Ishikawa (cell line): ENCODE data around the gene RUNX1.

Experiments used
- MAX ChIP-seq: IDR thresholded peaks from 2 replicates; pipeline ENCODE4 v1.6.1; 2012
- RAD21 ChIP-seq: IDR thresholded peaks from 2 replicates; pipeline ENCODE4 v1.6.1; 2012; ENCODE audit warnings: low read depth
- YY1 ChIP-seq: IDR thresholded peaks from 2 replicates; pipeline ENCODE4 v1.6.1; 2012; ENCODE audit warnings: low read depth
- ZBTB7A ChIP-seq: IDR thresholded peaks from 2 replicates; pipeline ENCODE4 v1.6.1; 2012; ENCODE audit warnings: low read depth
- TF ChIP-seq, protein P1 (sequence below): IDR thresholded peaks from 2 replicates; pipeline ENCODE4 v1.6.1; 2012; ENCODE audit warnings: low read depth, mild to moderate bottlenecking

DNA sequence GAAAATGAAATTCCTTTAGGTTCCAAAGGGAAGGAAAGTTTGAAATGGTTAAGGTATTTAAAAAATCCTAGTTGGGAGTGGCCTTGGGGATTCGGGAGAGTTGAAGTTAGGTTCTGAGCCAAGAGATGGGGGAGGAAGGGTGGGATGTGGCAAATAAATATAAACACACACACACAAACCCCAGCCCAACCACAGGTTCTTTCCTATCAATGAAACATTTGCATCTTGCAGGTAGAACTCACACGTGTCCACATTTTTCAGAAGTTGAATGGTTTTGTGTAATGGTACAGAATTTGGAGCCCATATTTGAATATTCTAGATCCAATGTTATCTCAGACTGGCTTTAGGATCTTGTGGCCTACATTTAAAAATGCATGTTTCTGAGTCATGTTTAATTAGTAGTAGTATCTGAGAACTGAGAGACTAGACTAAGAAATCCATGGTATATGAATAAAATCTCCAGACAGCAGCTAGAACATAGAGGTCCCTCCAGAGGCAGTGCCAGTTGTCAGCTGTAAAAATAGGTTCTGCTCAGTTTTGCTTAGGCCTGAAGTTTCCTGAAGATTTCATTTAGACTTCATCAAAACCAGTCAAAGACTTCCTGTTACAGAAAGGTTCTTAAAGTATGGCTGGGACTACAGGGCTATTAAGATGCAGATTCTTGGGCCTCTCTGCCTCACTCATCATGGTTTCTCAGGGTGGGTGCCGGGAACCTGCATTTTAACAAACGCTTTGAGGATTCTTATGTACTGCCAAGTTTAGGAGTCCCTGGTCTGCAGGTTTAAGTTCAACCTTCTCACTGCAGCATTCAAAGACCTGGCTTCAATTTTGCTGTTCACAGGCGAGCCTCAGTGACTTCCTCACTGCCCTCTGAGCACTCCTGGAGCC is 21.3 kb downstream of the RUNX1 start:
- TF ChIP-seq ZBTB7A (no peak), RAD21 (no peak), MAX (no peak), YY1 (no peak)
- TF ChIP-seq, protein P1, sequence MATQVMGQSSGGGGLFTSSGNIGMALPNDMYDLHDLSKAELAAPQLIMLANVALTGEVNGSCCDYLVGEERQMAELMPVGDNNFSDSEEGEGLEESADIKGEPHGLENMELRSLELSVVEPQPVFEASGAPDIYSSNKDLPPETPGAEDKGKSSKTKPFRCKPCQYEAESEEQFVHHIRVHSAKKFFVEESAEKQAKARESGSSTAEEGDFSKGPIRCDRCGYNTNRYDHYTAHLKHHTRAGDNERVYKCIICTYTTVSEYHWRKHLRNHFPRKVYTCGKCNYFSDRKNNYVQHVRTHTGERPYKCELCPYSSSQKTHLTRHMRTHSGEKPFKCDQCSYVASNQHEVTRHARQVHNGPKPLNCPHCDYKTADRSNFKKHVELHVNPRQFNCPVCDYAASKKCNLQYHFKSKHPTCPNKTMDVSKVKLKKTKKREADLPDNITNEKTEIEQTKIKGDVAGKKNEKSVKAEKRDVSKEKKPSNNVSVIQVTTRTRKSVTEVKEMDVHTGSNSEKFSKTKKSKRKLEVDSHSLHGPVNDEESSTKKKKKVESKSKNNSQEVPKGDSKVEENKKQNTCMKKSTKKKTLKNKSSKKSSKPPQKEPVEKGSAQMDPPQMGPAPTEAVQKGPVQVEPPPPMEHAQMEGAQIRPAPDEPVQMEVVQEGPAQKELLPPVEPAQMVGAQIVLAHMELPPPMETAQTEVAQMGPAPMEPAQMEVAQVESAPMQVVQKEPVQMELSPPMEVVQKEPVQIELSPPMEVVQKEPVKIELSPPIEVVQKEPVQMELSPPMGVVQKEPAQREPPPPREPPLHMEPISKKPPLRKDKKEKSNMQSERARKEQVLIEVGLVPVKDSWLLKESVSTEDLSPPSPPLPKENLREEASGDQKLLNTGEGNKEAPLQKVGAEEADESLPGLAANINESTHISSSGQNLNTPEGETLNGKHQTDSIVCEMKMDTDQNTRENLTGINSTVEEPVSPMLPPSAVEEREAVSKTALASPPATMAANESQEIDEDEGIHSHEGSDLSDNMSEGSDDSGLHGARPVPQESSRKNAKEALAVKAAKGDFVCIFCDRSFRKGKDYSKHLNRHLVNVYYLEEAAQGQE = no peak
